Right lobe of liver (tissue), 6 donors: ENCODE data around the gene MXD3. TPM values are rescaled to one million over a fixed set of nuclear protein-coding genes. Genes with fewer than 3 reads are reported as not detected.
"Not testable (repeated sequence)": the region's sequence is repeated elsewhere in the genome, so short reads cannot be mapped to it uniquely, and the experiment has no call there.

Source experiments
- ATAC-seq, 4 donors: fragments of 200-7000 bp; cut with Tn5 transposase; one replicate each; pipeline ENCODE4 v1.9.1; 2020; ENCODE audit warnings: mild to moderate bottlenecking in 4 of 4, moderate library complexity in 4 of 4
- DNase-seq, 3 donors: peaks; one replicate each; pipeline ENCODE4 v3.0.0-alpha.2; 2020
- H3K27ac ChIP-seq, 3 donors: fragments of 200-600 bp; one replicate each; pipeline ENCODE4 v1.8.0; 2022
- H3K27me3 ChIP-seq, 2 donors: fragments of 200-600 bp; one replicate each; pipeline ENCODE4 v1.8.0; 2022
- H3K36me3 ChIP-seq, 4 donors: fragments of 200-600 bp; sonication (generic) in 1 of 4; one replicate each; pipeline versions ENCODE4 v1.5.1 to v1.8.0; 2017 to 2022; ENCODE audit warnings: control low read depth in 1 of 4
- H3K4me1 ChIP-seq, 4 donors: fragments of 200-600 bp; sonication (generic) in 1 of 4; one replicate each; pipeline versions ENCODE4 v1.5.1 to v1.8.0; 2017 to 2022; ENCODE audit warnings: control low read depth in 1 of 4
- H3K4me3 ChIP-seq, 3 donors: fragments of 200-600 bp; one replicate each; pipeline ENCODE4 v1.8.0; 2022
- H3K9me3 ChIP-seq, 4 donors: fragments of 200-600 bp; sonication (generic) in 1 of 4; one replicate each; pipeline versions ENCODE4 v1.5.1 to v1.8.0; 2017 to 2022; ENCODE audit warnings: control low read depth in 1 of 4
- CTCF ChIP-seq, 4 donors: fragments of 200-600 bp in 3 of 4; fragments of 450-650 bp in 1 of 4; IDR thresholded peaks; one replicate each; pipeline versions ENCODE4 v1.5.1 to v1.8.0; 2016 to 2022; ENCODE audit warnings: antibody characterized with exemption in 4 of 4, mild to moderate bottlenecking in 2 of 4
- POLR2A ChIP-seq: fragments of 450-650 bp; IDR thresholded peaks from one replicate; pipeline ENCODE4 v1.6.1; 2017; ENCODE audit warnings: antibody characterized with exemption, mild to moderate bottlenecking
- WGBS: methylation state at CpG from one replicate; pipeline ENCODE4 v1.1.6; 2018; ENCODE audit warnings: low coverage, low lambda C conversion rate; ENCODE audit not compliant: insufficient coverage; ENCODE audit errors: missing lambda C conversion rate; 5-methylcytosine and 5-hydroxymethylcytosine counted together
- intact Hi-C, 2 donors: fragments of 100-400 bp; cut with DNase I; formaldehyde crosslinking; loops; one replicate each; pipeline versions ENCODE4 v1.11.2 to v1.14.1; 2022
- total RNA-seq, 6 experiments: library from RNA; depleted of rRNA in 2 of 6; stranded (reverse); fragments of >200 nt in 2 of 6; fragmentation: NEBNext Ultra II Directional in 3 of 6; extraction: Animal tissue kit (Norgen Biotek cat#: 25700) in 3 of 6; gene quantifications; one replicate each; pipeline versions ENCODE4 v1.1.0 to v1.2.4, GENCODE V29; 2016 to 2023
- donor health status: DM: no; HTN: yes; CAD: no.
- donor health status: DM: no; HTN: no; CAD: no.
- donor health status: DM: no; HTN: no; CAD: no.
- donor health status: DM: no; HTN: yes; CAD: no.
- donor health status: DM: no; HTN: yes; CAD: no.

The MXD3 gene
- total RNA-seq, 6 experiments from 2014 or later: 2.2 to 6.2 (median 4.9) TPM

GRCh38 chr5:177307544-177308363 lies 3.9 kb downstream of the MXD3 start:
- peaks cover 0 to 25% (median 4%) of the 10 kb centered on the region in 4 donors for H3K36me3 ChIP-seq
- H3K9me3 ChIP-seq: no peaks in the 10 kb centered on the region
- H3K27me3 ChIP-seq: no peaks in the 10 kb centered on the region
- no peak overlapping the region for H3K4me3 ChIP-seq
- DNase-seq (peak in 1 of 3 donors; percentile 40), ATAC-seq (no peak)
- H3K27ac ChIP-seq: peak overlapping the region in 2 of 3 donors; percentile 36 to 37
- 59% methylated on average over 4 of the region's 43 CpGs for WGBS
- H3K4me1 ChIP-seq: peaks cover 0 to 26% (median 14%) of the 10 kb centered on the region in 4 donors
- intact Hi-C loops: no loop called here
- TF ChIP-seq POLR2A: peak; percentile 16
- TF ChIP-seq CTCF (IDR thresholded peaks at IDR 0.05): no peak

- peak overlapping the region in 2 of 3 donors; percentile 36 to 39 for H3K27ac ChIP-seq
- 71% methylated on average over 7 of the region's 15 CpGs for WGBS
- peaks cover 0 to 28% (median 15%) of the 10 kb centered on the region in 4 donors for H3K4me1 ChIP-seq
- no peak overlapping the region for H3K4me3 ChIP-seq
- DNase-seq (peak in 1 of 3 donors; percentile 65), ATAC-seq (peak in 2 of 4 donors; percentile 1)
- H3K9me3 ChIP-seq: no peaks in the 10 kb centered on the region
- peaks cover 0 to 25% (median 4%) of the 10 kb centered on the region in 4 donors for H3K36me3 ChIP-seq
- intact Hi-C loops: no loop called here
- TF ChIP-seq CTCF (IDR thresholded peaks at IDR 0.05) (no peak), POLR2A (no peak)
- no peaks in the 10 kb centered on the region for H3K27me3 ChIP-seq
Measured at GRCh38 chr5:177306674-177307543, 4.8 kb downstream of the MXD3 start.

- H3K36me3 ChIP-seq: peaks cover 0 to 25% (median 4%) of the 10 kb centered on the region in 4 donors
- WGBS: 100% methylated on average over 1 of the region's 11 CpGs
- H3K27ac ChIP-seq: peak overlapping the region in 1 of 3 donors; percentile 39
- ATAC-seq, DNase-seq, H3K9me3 ChIP-seq, intact Hi-C loops, H3K27me3 ChIP-seq, H3K4me3 ChIP-seq: not testable (repeated sequence)
- H3K4me1 ChIP-seq: peaks cover 0 to 29% (median 11%) of the 10 kb centered on the region in 4 donors
Measured at GRCh38 chr5:177306103-177306640, 5.5 kb downstream of the MXD3 start.

GRCh38 chr5:177304392-177305119 lies 7.1 kb downstream of the MXD3 start:
- H3K27me3 ChIP-seq: no peaks in the 10 kb centered on the region
- peak overlapping the region; percentile 76 to 98 (median 84) for H3K27ac ChIP-seq
- intact Hi-C loops: no loop called here
- H3K4me1 ChIP-seq: peaks cover 0 to 37% (median 15%) of the 10 kb centered on the region in 4 donors
- peak overlapping the region; percentile 74 to 96 (median 86) for H3K4me3 ChIP-seq
- ATAC-seq: peak in 3 of 4 donors; percentile 2 to 37 (median 6)
- H3K36me3 ChIP-seq: peaks cover 0 to 25% (median 4%) of the 10 kb centered on the region in 4 donors
- H3K9me3 ChIP-seq: no peaks in the 10 kb centered on the region
- peak in 1 of 3 donors; percentile 50 for DNase-seq
- WGBS: 34% methylated on average over 2 of the region's 19 CpGs
- TF ChIP-seq CTCF (IDR thresholded peaks at IDR 0.05): no peak
- no peak for TF ChIP-seq POLR2A
